B cell (primary cell): Measurements from ENCODE around the gene RAB11B. TPM values are rescaled to one million over a fixed set of nuclear protein-coding genes. Genes with fewer than 3 reads are reported as not detected.

Experiments
- ATAC-seq: fragments of 200-7000 bp; cut with Tn5 transposase; one replicate; pipeline ENCODE4 v1.10.0; 2021; ENCODE audit warnings: low read depth, mild to moderate bottlenecking, moderate number of reproducible peaks, moderate library complexity
- CTCF ChIA-PET: fragments of 350-600 bp; sonication (Branson Sonifier 250); formaldehyde crosslinking; loops from one replicate; lab custom pipeline; 2021; ENCODE audit warnings: antibody characterized with exemption, inconsistent platforms; lab: Charles Lee
- POLR2A ChIA-PET: fragments of 350-600 bp; sonication (Branson Sonifier 250); formaldehyde crosslinking; loops from one replicate; lab custom pipeline; 2021; ENCODE audit warnings: antibody characterized with exemption; lab: Charles Lee
- DNase-seq: peaks from one replicate; pipeline ENCODE4 v3.0.0; 2013
- H2AFZ ChIP-seq: 2 replicates; pipeline ENCODE4 v1.6.1; 2012; ENCODE audit warnings: mild to moderate bottlenecking, low read depth, low read length; ENCODE audit not compliant: insufficient read depth, poor library complexity, severe bottlenecking
- H3K27ac ChIP-seq, 2 donors: 1 replicate in 1 of 2; 2 replicates in 1 of 2; pipeline ENCODE4 v1.5.1; 2012 to 2013; ENCODE audit warnings: low read length in 2 of 2, mild to moderate bottlenecking in 2 of 2, moderate library complexity in 1 of 2
- H3K27me3 ChIP-seq, 4 experiments: fragments of 200-600 bp in 1 of 4; sonication (generic) in 1 of 4; replicated peaks in 1 of 4; 1 replicate in 2 of 4; 2 replicates in 2 of 4; pipeline versions ENCODE4 v1.6.1 to v1.7.0; 2013 to 2016; ENCODE audit warnings: low read length in 3 of 4, mild to moderate bottlenecking in 2 of 4, mixed read lengths in 1 of 4, moderate library complexity in 1 of 4; ENCODE audit not compliant: insufficient read depth in 4 of 4, control insufficient read depth in 3 of 4; ENCODE audit errors: control extremely low read depth in 1 of 4
- H3K36me3 ChIP-seq, 2 experiments: replicated peaks in 1 of 2; 1 replicate in 1 of 2; 2 replicates in 1 of 2; pipeline versions ENCODE4 v1.6.1 to v1.7.1; 2013; ENCODE audit warnings: low read length in 1 of 2; ENCODE audit not compliant: insufficient read depth in 2 of 2, control insufficient read depth in 1 of 2; ENCODE audit errors: control extremely low read depth in 1 of 2, extremely low read depth in 1 of 2
- H3K4me1 ChIP-seq, 2 donors: fragments of 200-600 bp in 1 of 2; sonication (generic) in 1 of 2; 1 replicate in 1 of 2; 2 replicates in 1 of 2; pipeline versions ENCODE4 v1.5.1 to v1.6.1; 2013 to 2017; ENCODE audit warnings: low read length in 2 of 2; ENCODE audit not compliant: control insufficient read depth in 2 of 2, insufficient read depth in 2 of 2
- H3K4me2 ChIP-seq: replicated peaks from 2 replicates; pipeline ENCODE3; 2012; ENCODE audit warnings: mild to moderate bottlenecking, low read depth, low read length; ENCODE audit not compliant: poor library complexity, severe bottlenecking
- H3K4me3 ChIP-seq, 5 experiments: fragments of 200-600 bp in 1 of 5; sonication (generic) in 1 of 5; 1 replicate in 3 of 5; 2 replicates in 2 of 5; pipeline versions ENCODE4 v1.5.1 to v1.7.0; 2011 to 2016; ENCODE audit warnings: low read length in 4 of 5, mild to moderate bottlenecking in 4 of 5, low read depth in 2 of 5, control low read depth in 1 of 5, moderate library complexity in 1 of 5; ENCODE audit not compliant: insufficient read depth in 1 of 5; ENCODE audit errors: control extremely low read depth in 1 of 5, extremely low read depth in 1 of 5
- H3K79me2 ChIP-seq: fragments of 200-600 bp; sonication (generic); one replicate; pipeline ENCODE4 v1.6.0; 2016; ENCODE audit warnings: low read length; ENCODE audit not compliant: control insufficient read depth, insufficient read depth
- H3K9ac ChIP-seq: fragments of 200-600 bp; sonication (generic); 2 replicates; pipeline ENCODE4 v1.6.1; 2017; ENCODE audit warnings: mild to moderate bottlenecking, low read length, moderate library complexity
- H3K9me3 ChIP-seq, 3 donors: one replicate each; pipeline versions ENCODE4 v1.6.1 to v1.7.1; 2013; ENCODE audit warnings: low read length in 2 of 3; ENCODE audit not compliant: control insufficient read depth in 2 of 3, insufficient read depth in 1 of 3; ENCODE audit errors: control extremely low read depth in 1 of 3
- H4K20me1 ChIP-seq: 2 replicates; pipeline ENCODE4 v1.6.0; 2012; ENCODE audit warnings: mild to moderate bottlenecking, low read length; ENCODE audit not compliant: insufficient read depth, control insufficient read depth, poor library complexity, severe bottlenecking
- H3K27ac Mint-ChIP-seq: one replicate; pipeline ENCODE4 v1.8.0; 2021; ENCODE audit warnings: mixed read lengths
- H3K27me3 Mint-ChIP-seq: one replicate; pipeline ENCODE4 v1.8.0; 2021; ENCODE audit warnings: mixed read lengths
- H3K4me1 Mint-ChIP-seq: one replicate; pipeline ENCODE4 v1.8.0; 2021; ENCODE audit warnings: mixed read lengths
- H3K4me3 Mint-ChIP-seq: one replicate; pipeline ENCODE4 v1.8.0; 2021; ENCODE audit warnings: mixed read lengths
- H3K9me3 Mint-ChIP-seq: one replicate; pipeline ENCODE4 v1.8.0; 2022; ENCODE audit warnings: mixed read lengths; ENCODE audit not compliant: insufficient read depth
- EZH2 ChIP-seq: IDR thresholded peaks from 2 replicates; pipeline ENCODE4 v1.6.1; 2012; ENCODE audit warnings: borderline replicate concordance, low read depth, mild to moderate bottlenecking, moderate library complexity, low read length; ENCODE audit not compliant: insufficient read depth, poor library complexity, severe bottlenecking
- WGBS: methylation state at CpG from one replicate; pipeline ENCODE4 v1.1.5; 2013; ENCODE audit warnings: missing lambda C conversion rate; ENCODE audit not compliant: insufficient coverage; 5-methylcytosine and 5-hydroxymethylcytosine counted together
- intact Hi-C: fragments of 100-400 bp; cut with micrococcal nuclease; formaldehyde crosslinking; loops from one replicate; pipeline ENCODE4 v1.10.0; 2022
- polyA plus RNA-seq: library from polyadenylated mRNA; depleted of rRNA; stranded (reverse); fragments of >200 nt; gene quantifications from 2 replicates; pipeline ENCODE4 v1.2.3, GENCODE V29; 2012
- total RNA-seq, 2 donors: library from RNA; stranded (reverse); fragments of 120-200 nt in 1 of 2; gene quantifications; 1 replicate in 1 of 2; 2 replicates in 1 of 2; pipeline versions ENCODE4 v1.2.3 to v1.2.4, GENCODE V29; 2013 to 2022
- TF ChIP-seq, protein P1 (sequence below): fragments of 200-600 bp; IDR thresholded peaks from one replicate; pipeline ENCODE4 v1.8.0; 2022; ENCODE audit warnings: antibody characterized with exemption, mild to moderate bottlenecking

The RAB11B gene
- total and polyA plus RNA-seq, 2 donors (not counting 1 experiment from before 2014, with no cell fraction given) = 130 to 165 TPM

DNA sequence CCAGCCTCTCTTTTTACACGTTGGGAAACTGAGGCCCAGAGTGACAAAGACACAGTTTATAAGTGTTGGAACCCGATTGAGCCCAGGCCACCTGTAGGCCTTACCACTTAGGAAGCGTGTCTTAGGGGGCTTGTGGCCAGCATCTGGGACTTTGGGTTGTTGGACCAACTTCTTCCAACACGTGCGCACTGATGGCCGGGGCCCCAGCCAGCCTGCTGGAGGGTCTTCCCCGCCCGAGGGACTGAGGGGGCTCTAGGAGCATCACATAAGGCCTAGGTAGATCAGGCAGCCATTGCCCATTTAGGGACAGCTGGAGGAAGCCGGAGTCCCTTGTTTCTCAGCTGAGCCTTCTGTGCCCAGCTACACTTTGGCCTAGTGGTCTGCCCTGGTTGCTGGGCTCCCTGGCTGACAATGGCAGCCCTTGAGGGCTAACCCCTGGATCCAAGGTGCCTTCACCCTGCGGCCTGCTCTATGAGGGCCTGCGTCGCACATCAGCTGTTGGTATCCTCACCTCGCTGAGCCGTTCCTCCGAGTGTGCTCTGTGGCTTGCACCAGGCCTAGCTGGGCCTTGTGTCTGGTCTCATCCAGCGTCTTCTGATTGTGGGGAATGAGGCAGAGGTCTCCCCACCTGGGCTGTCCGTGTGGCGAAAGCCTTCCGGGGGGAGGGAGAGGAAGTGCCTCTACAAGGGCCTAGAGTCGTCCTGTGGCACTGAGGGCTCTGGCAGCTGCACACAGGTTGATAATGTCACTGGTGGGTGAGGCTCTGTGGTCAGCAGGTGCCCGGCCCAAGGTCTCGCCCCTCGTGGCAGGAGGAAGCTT lies 1.2 kb downstream of the RAB11B start:
- Histone ChIP-seq H3K4me2 (peak overlapping the region; percentile 80), H3K27me3 (no peaks in the 10 kb centered on the region), H3K36me3 (no peaks in the 10 kb centered on the region), H3K79me2 (peaks cover 61% of the 10 kb centered on the region), H3K4me3 (peak overlapping the region in 2 of 5 experiments; percentile 14 to 89), H3K9ac (no peak overlapping the region), H3K27ac (no peak overlapping the region), H2AFZ (no peak overlapping the region), H3K4me1 (peaks cover 10 to 20% of the 10 kb centered on the region in 2 donors), H3K9me3 (peaks cover 0 to 9% (median 0%) of the 10 kb centered on the region in 3 donors), H4K20me1 (peaks cover 56% of the 10 kb centered on the region)
- H3K4me3 Mint-ChIP-seq = peak overlapping the region; percentile 73
- no peak for TF ChIP-seq EZH2
- TF ChIP-seq, protein P1, sequence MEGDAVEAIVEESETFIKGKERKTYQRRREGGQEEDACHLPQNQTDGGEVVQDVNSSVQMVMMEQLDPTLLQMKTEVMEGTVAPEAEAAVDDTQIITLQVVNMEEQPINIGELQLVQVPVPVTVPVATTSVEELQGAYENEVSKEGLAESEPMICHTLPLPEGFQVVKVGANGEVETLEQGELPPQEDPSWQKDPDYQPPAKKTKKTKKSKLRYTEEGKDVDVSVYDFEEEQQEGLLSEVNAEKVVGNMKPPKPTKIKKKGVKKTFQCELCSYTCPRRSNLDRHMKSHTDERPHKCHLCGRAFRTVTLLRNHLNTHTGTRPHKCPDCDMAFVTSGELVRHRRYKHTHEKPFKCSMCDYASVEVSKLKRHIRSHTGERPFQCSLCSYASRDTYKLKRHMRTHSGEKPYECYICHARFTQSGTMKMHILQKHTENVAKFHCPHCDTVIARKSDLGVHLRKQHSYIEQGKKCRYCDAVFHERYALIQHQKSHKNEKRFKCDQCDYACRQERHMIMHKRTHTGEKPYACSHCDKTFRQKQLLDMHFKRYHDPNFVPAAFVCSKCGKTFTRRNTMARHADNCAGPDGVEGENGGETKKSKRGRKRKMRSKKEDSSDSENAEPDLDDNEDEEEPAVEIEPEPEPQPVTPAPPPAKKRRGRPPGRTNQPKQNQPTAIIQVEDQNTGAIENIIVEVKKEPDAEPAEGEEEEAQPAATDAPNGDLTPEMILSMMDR = no peak
- CTCF ChIA-PET = interaction anchor here (1.1 to 3.9 kb wide), 2 partner anchors 21 to 114 kb away, joined by 3 to 13 read pairs; partner anchors contain the start of gene MARCHF2
- DNase-seq = peak; percentile 37
- no peak for ATAC-seq
- peak overlapping the region; percentile 98 for H3K27ac Mint-ChIP-seq
- WGBS = 82% methylated on average over 23 of the region's 23 CpGs
- no peaks in the 10 kb centered on the region for H3K9me3 Mint-ChIP-seq
- intact Hi-C loops = loop anchor here (5.0 kb wide), 1 partner anchor 1426 kb away; the partner anchor contains the start of gene FBXL12
- H3K27me3 Mint-ChIP-seq = no peaks in the 10 kb centered on the region
- POLR2A ChIA-PET = interaction anchor here (0.8 to 1.8 kb wide), 4 partner anchors 20 to 471 kb away, joined by 3 to 14 read pairs (median 4); partner anchors contain the start of genes MARCHF2 and SNAPC2
- H3K4me1 Mint-ChIP-seq = peaks cover 34% of the 10 kb centered on the region
